ACC112 (cell line): ENCODE results near the gene OR4D2.

ENCODE experiments used
- H2AFZ ChIP-seq: fragments of 200-600 bp; sonication (generic); one replicate; pipeline ENCODE4 v1.6.0; 2017; ENCODE audit warnings: antibody characterized with exemption, low read length; ENCODE audit not compliant: unreplicated experiment
- H3K27ac ChIP-seq: fragments of 200-600 bp; sonication (generic); 2 replicates; pipeline ENCODE4 v1.5.1; 2014; ENCODE audit warnings: low read depth, mild to moderate bottlenecking, antibody characterized with exemption, low read length, moderate library complexity
- H3K27me3 ChIP-seq: fragments of 200-600 bp; sonication (generic); 2 replicates; pipeline ENCODE4 v1.6.1; 2014; ENCODE audit warnings: mild to moderate bottlenecking, antibody characterized with exemption, low read length, moderate library complexity, mixed read lengths; ENCODE audit not compliant: insufficient read depth
- H3K36me3 ChIP-seq: fragments of 200-600 bp; sonication (generic); 2 replicates; pipeline ENCODE4 v1.6.1; 2016; ENCODE audit warnings: mild to moderate bottlenecking, antibody characterized with exemption, low read length, moderate library complexity, mixed read lengths; ENCODE audit not compliant: insufficient read depth
- H3K4me1 ChIP-seq: fragments of 200-600 bp; sonication (generic); one replicate; pipeline ENCODE4 v1.6.1; 2016; ENCODE audit warnings: low read length, mixed read lengths; ENCODE audit not compliant: insufficient read depth, unreplicated experiment, control insufficient read depth
- H3K4me3 ChIP-seq: fragments of 200-600 bp; sonication (generic); 2 replicates; pipeline ENCODE4 v1.5.1; 2014; ENCODE audit warnings: mild to moderate bottlenecking, low read depth, low read length
- H3K79me2 ChIP-seq: fragments of 200-600 bp; sonication (generic); one replicate; pipeline ENCODE4 v1.6.0; 2016; ENCODE audit warnings: low read length; ENCODE audit not compliant: control insufficient read depth, unreplicated experiment, insufficient read depth

Gene OR4D2

DNA sequence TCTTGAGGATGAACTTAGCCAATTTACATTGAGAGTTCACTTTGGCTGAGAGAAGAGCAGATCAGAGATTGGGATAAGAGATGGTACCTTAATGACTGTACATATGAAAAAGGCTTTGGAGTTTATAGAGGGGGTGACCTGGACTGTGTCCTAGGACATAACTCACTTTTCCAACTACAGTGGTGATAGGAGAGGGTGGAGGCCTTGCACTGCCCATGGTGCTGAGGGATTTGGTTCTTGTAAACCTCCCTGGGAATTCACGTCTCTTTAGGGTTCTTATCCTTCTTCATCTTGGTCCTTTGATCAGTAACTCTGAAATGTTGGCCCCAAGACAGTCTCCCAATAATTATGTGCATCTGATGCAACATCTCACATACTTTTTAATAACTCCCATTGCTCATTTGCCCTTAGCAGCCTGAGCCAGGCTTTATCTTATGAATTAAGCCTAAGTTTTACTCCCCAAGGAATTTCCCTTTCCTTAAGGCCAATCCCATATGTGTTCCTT lies 18.8 kb upstream of the OR4D2 start, which contains the start of gene OR4D1:
Gene OR4D1 (plus strand): TSS at position 455 of the 505 bp plus-strand sequence. CDS start 6,770 bp downstream, outside the sequence.
- Histone ChIP-seq H3K4me3 (no peak within 1 kb of the TSS), H3K79me2 (no peaks in the 10 kb centered on the region), H3K27ac (no peak within 1 kb of the TSS), H3K36me3 (no peaks in the 10 kb centered on the region), H3K4me1 (no peaks in the 10 kb centered on the region), H2AFZ (no peak within 1 kb of the TSS), H3K27me3 (peaks cover 94% of the 10 kb centered on the region)

DNA sequence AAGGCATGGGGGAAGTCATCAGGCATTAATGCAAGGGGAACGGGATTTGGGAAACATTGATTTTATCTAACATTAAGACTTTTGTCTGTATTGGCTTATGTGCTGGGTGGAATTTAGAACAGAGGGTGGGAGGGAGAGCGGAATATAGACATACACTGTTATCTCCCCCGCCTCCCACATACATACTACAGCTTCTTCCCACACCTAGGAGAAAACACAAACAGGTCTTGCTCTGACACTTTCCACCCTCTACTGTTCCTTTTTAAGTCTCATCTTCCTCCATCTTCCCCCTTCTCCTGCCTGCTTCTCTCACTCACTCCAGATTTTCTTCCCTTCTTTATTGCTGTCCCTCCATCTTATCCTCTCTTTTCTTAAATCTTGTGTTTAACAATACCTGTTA lies 18.2 kb upstream of the OR4D2 start:
- Histone ChIP-seq H3K27ac (no peak overlapping the region), H3K27me3 (peaks cover 99% of the 10 kb centered on the region), H2AFZ (no peak overlapping the region), H3K79me2 (no peaks in the 10 kb centered on the region), H3K36me3 (no peaks in the 10 kb centered on the region), H3K4me1 (no peaks in the 10 kb centered on the region), H3K4me3 (no peak overlapping the region)

DNA sequence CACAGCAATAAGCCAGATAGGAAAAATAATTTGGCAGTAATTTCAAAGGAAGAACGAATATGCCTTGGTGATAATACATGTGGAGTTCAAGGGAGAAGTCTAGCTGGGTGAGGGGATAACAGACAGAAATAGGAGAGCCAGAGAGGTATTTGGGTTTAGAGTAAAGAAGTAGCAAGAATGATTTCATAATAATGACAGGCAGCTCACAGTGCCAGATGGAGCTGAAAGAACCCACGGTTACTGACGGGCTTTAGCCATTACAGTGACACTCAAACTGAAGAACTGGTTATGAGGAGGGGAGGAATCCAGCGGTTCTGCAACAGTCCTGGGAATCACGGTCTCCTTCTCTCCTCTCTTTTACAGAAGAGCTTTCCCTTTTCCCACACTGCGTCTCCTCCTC lies 16.4 kb upstream of the OR4D2 start:
- Histone ChIP-seq H3K4me3 (no peak overlapping the region), H2AFZ (no peak overlapping the region), H3K79me2 (no peaks in the 10 kb centered on the region), H3K4me1 (no peaks in the 10 kb centered on the region), H3K36me3 (no peaks in the 10 kb centered on the region), H3K27ac (no peak overlapping the region), H3K27me3 (peaks cover 99% of the 10 kb centered on the region)

DNA sequence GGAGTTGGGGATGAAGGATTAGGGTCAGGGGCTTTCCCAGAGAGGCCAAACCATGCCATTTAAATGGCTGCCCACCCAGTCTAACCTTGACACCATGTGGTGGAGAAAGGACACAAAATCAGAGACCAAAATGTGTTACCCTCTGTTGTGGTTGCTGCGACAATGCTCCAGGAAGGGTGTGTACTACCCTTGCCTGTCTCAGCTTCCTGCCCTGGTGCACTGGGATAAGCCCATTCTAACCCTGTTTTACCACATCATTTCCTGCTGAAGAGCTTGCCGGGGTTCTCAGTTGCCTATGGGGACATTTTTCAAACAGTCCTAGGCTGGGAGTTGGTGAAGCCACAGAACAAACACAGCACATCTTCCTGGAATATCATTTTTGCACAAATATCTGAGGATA lies 13.7 kb upstream of the OR4D2 start:
- Histone ChIP-seq H3K27me3 (peaks cover 98% of the 10 kb centered on the region), H2AFZ (no peak overlapping the region), H3K27ac (no peak overlapping the region), H3K79me2 (no peaks in the 10 kb centered on the region), H3K4me1 (no peaks in the 10 kb centered on the region), H3K4me3 (no peak overlapping the region), H3K36me3 (no peaks in the 10 kb centered on the region)

DNA sequence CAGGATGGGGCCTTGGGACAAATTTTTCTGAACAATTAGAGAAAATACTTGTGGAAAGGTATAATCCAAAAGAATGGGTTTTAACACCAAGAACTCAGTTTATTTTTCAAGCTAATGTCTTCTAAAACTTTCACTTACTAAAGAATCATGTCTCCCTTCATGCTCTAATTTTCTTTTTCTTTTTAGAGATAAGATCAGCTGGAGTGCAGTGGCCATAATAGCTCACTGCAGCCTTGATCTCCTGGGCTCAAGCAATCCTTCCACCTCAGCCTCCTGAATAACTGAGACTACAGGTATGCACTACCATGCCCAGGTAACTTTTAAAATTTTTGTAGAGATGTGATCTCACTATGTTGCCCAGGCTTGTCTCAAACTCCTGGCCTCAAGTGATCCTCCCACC lies 13.1 kb upstream of the OR4D2 start:
- H2AFZ ChIP-seq, result no peak overlapping the region
- no peaks in the 10 kb centered on the region for H3K79me2 ChIP-seq
- no peak overlapping the region for H3K27ac ChIP-seq
- H3K27me3 ChIP-seq, result peaks cover 98% of the 10 kb centered on the region
- no peak overlapping the region for H3K4me3 ChIP-seq
- H3K36me3 ChIP-seq, result no peaks in the 10 kb centered on the region
- H3K4me1 ChIP-seq, result no peaks in the 10 kb centered on the region

DNA sequence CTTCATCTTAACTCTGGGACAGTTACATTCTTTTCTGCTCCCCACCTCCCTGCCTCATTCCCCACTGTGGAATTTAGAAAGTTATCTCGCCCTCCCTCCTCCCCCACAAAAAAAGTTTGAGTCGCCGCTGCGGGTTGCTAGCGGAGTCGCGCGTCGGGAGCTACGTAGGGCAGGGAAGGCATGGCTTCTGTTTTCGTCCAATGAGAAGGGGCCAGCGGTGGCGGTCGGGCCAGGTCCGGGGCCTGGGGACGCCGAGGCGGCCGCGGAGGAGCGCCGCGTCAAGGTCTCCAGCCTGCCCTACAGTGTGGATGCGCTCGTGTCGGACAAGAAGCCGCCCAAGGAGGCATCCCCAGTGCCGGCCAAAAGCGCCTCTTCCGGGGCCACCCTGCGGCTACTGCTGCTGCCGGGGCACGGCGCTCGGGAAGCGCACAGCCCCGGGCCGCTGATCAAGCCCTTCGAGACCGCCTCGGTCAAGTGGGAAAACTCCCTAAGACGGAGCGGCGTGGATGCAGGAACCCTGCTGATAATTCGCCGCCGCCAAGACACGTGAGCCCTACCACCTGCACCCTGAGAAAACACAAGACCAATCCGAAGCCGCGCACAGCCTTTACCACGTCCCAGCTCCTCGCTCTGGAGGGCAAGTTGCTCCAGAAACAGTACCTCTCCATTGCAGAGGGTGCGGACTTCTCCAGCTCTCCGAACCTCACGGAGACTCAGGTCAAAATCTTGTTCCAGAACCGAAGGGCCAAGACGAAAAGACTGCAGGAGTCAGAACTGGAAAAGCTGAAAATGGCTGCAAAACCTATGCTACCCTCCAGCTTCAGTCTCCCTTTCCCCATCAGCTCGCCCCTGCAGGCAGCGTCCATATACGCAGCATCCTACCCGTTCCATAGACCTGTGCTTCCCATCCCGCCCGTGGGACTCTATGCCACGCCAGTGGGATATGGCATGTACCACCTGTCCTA lies 9.7 kb upstream of the OR4D2 start:
- H3K27me3 ChIP-seq, result peaks cover 96% of the 10 kb centered on the region
- no peak overlapping the region for H3K4me3 ChIP-seq
- H3K27ac ChIP-seq, result no peak overlapping the region
- no peak overlapping the region for H2AFZ ChIP-seq
- no peaks in the 10 kb centered on the region for H3K79me2 ChIP-seq
- no peaks in the 10 kb centered on the region for H3K36me3 ChIP-seq
- H3K4me1 ChIP-seq, result no peaks in the 10 kb centered on the region

- no peak overlapping the region for H3K27ac ChIP-seq
- H3K36me3 ChIP-seq, result no peaks in the 10 kb centered on the region
- no peak overlapping the region for H2AFZ ChIP-seq
- H3K4me3 ChIP-seq, result no peak overlapping the region
- H3K79me2 ChIP-seq, result no peaks in the 10 kb centered on the region
- H3K4me1 ChIP-seq, result no peaks in the 10 kb centered on the region
- peaks cover 96% of the 10 kb centered on the region for H3K27me3 ChIP-seq
These were observed 8.6 kb upstream of the OR4D2 start for GRCh38 chr17:58158181-58158580.

DNA sequence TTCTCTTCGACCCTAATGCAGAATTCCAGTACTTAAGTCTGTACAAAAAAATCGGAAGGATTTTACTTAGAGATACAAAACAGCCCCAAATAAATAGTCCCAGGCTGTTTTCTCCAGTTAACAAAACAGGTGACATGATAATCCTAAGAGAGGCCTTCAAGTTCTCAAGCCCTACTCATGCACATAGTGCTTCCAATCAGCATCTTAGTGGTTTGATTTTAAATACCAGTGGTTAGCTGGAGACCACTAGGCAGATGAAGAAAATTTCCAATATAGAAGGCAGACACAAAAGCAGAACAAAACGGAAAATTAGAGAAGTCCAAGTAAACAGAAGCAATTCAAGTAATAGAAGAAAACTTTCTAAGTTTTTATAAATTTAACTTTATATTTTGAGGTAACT lies 5.2 kb upstream of the OR4D2 start:
- Histone ChIP-seq H3K36me3 (no peaks in the 10 kb centered on the region), H3K4me1 (no peaks in the 10 kb centered on the region), H3K79me2 (no peaks in the 10 kb centered on the region), H3K27me3 (peaks cover 96% of the 10 kb centered on the region), H2AFZ (no peak overlapping the region), H3K27ac (no peak overlapping the region), H3K4me3 (no peak overlapping the region)

DNA sequence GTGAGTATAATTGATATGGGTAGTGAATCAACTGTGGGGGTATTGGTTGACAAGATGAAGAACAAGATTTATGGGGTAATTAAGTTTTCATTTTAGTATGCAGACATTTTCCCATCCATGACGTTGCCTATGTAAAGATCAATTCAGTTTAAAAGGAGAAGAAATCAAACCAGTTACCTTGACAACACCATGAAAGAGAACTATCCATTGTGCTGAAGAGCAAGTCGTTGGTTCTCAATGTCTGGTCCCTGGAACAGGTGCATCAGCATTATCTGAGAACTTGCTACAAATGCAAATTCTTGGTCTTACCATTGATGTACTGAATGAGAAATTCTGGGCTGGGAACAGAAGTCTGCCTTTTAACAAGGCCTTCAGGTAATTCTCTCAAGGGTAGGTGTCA lies 801 bp upstream of the OR4D2 start:
- no peak overlapping the region for H3K27ac ChIP-seq
- no peaks in the 10 kb centered on the region for H3K36me3 ChIP-seq
- H3K79me2 ChIP-seq, result no peaks in the 10 kb centered on the region
- no peak overlapping the region for H2AFZ ChIP-seq
- H3K27me3 ChIP-seq, result peaks cover 98% of the 10 kb centered on the region
- no peak overlapping the region for H3K4me3 ChIP-seq
- no peaks in the 10 kb centered on the region for H3K4me1 ChIP-seq

GRCh38 chr17:58170622-58171021 lies 3.8 kb downstream of the OR4D2 start:
- Histone ChIP-seq H3K27me3 (peaks cover 91% of the 10 kb centered on the region), H3K4me1 (no peaks in the 10 kb centered on the region), H3K79me2 (no peaks in the 10 kb centered on the region), H3K36me3 (no peaks in the 10 kb centered on the region), H2AFZ (no peak overlapping the region), H3K27ac (no peak overlapping the region), H3K4me3 (no peak overlapping the region)
